ENCODE results near the gene HCAR3. TPM values are rescaled to one million over a fixed set of nuclear protein-coding genes. Genes with fewer than 3 reads are reported as not detected.

The HCAR3 gene
- total RNA-seq, 1 experiment from 2014 or later: 0.32 TPM

DNA sequence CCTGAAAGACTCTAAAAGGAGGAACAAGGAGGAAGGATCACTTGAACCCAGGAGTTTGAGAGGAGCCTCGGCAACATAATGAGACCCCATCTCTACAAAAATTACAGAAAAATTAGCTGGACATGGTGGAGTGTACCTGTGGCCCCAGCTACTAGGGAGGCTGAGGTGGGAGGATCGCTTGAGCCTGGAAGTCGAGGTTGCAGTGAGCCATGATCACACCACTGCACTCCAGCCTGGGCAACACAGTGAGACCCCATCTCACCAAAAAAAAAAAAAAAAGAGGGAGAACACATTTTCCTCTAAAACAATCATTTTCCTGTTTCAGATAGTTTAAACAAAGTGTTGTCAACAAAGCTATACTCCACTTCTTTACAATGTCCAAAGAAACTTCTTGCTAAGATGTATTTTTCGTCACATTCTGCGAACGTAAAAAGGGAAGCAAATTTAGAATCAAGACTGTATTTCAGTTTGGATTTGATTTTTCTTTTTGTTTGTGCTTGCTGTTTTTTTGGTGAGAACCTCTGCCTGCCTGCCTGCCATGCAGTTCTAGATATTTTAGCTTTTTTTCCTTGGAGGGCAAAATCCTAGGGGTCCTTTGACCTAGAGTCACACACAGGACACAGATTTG lies 9.0 kb upstream of the HCAR3 start:
- H3K4me1 Mint-ChIP-seq (ENCODE audit: low read depth, unreplicated experiment): peaks cover 10% of the 10 kb centered on the region
- H3K36me3 ChIP-seq (ENCODE audit: control insufficient read depth, insufficient read depth, low read length): no peaks in the 10 kb centered on the region
- no peak overlapping the region for H3K4me3 ChIP-seq (ENCODE audit: low read depth, low read length)
- H3K9me3 ChIP-seq: no peaks in the 10 kb centered on the region
- H3K27me3 ChIP-seq (replicated peaks; ENCODE audit: control insufficient read depth, insufficient read depth, low read length): no peaks in the 10 kb centered on the region
- TF ChIP-seq, protein P1, sequence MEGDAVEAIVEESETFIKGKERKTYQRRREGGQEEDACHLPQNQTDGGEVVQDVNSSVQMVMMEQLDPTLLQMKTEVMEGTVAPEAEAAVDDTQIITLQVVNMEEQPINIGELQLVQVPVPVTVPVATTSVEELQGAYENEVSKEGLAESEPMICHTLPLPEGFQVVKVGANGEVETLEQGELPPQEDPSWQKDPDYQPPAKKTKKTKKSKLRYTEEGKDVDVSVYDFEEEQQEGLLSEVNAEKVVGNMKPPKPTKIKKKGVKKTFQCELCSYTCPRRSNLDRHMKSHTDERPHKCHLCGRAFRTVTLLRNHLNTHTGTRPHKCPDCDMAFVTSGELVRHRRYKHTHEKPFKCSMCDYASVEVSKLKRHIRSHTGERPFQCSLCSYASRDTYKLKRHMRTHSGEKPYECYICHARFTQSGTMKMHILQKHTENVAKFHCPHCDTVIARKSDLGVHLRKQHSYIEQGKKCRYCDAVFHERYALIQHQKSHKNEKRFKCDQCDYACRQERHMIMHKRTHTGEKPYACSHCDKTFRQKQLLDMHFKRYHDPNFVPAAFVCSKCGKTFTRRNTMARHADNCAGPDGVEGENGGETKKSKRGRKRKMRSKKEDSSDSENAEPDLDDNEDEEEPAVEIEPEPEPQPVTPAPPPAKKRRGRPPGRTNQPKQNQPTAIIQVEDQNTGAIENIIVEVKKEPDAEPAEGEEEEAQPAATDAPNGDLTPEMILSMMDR (IDR thresholded peaks at IDR 0.05; ENCODE audit: insufficient read depth in 1 of 2, low read depth in 1 of 2, low read length in 1 of 2, severe bottlenecking in 1 of 2, unreplicated experiment in 1 of 2): no peak
- intact Hi-C loops (cut with micrococcal nuclease; ENCODE audit: unreplicated experiment): loop anchor here (1.0 kb wide), 1 partner anchor 26 kb away; no protein-coding TSS in a partner anchor
- no peaks in the 10 kb centered on the region for H3K9me3 Mint-ChIP-seq (ENCODE audit: unreplicated experiment)
- peak overlapping the region; percentile 95 for H3K27ac Mint-ChIP-seq (ENCODE audit: unreplicated experiment)
- peak overlapping the region; percentile 62 for H3K4me3 Mint-ChIP-seq (ENCODE audit: unreplicated experiment)
- H3K36me3 Mint-ChIP-seq (ENCODE audit: insufficient read depth, unreplicated experiment): no peaks in the 10 kb centered on the region
- ChIA-PET POLR2A (interaction anchor here (0.6 kb wide), 1 partner anchor 27 kb away, joined by 3 read pairs; no protein-coding TSS in a partner anchor), CTCF (interaction anchor here (1.1 kb wide), 1 partner anchor 88 kb away, joined by 6 read pairs; no protein-coding TSS in a partner anchor)
- BruUV-seq (replicated peaks): no TSS peak
- DNase-seq: no peak
- peaks cover 66% of the 10 kb centered on the region for H3K4me1 ChIP-seq
- no peaks in the 10 kb centered on the region for H3K27me3 Mint-ChIP-seq (ENCODE audit: insufficient read depth, unreplicated experiment)

DNA sequence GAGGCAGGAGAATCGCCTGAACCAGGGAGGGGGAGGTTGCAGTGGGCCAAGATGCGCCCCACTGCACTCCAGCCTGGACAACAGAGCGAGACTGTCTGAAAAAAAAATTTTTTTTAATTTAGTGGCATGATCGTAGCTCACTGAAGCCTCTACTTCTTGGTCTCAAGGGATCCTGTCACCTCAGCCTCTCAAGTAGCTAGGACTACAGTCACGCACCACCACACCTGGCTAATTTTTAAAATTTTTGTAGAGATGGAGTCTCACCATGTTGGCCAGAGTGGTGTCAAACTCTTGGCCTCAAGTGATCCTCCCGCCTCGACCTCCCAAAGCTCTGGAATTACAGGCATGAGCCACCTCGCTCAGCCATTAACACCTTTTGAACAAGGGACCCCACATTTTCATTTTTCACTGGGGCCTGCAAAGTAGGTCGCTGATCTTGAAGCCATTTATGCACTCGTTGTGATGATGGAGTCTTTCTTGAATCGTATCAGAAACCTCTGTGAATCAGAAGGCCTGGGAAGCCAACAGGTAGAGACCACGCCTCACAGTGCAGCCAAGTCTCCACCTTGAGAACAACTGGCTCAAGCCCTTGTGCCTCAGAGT lies 8.1 kb upstream of the HCAR3 start:
- DNase-seq: no peak
- Mint-ChIP-seq H3K27me3 (ENCODE audit: insufficient read depth, unreplicated experiment) (no peaks in the 10 kb centered on the region), H3K27ac (ENCODE audit: unreplicated experiment) (peak overlapping the region; percentile 95), H3K4me3 (ENCODE audit: unreplicated experiment) (no peak overlapping the region), H3K4me1 (ENCODE audit: low read depth, unreplicated experiment) (peaks cover 10% of the 10 kb centered on the region), H3K36me3 (ENCODE audit: insufficient read depth, unreplicated experiment) (no peaks in the 10 kb centered on the region), H3K9me3 (ENCODE audit: unreplicated experiment) (no peaks in the 10 kb centered on the region)
- peaks cover 70% of the 10 kb centered on the region for H3K4me1 ChIP-seq
- TF ChIP-seq, protein P1 (IDR thresholded peaks at IDR 0.05; ENCODE audit: insufficient read depth in 1 of 2, low read depth in 1 of 2, low read length in 1 of 2, severe bottlenecking in 1 of 2, unreplicated experiment in 1 of 2): no peak
- intact Hi-C loops (cut with micrococcal nuclease; ENCODE audit: unreplicated experiment): no loop called here
- POLR2A ChIA-PET: no interaction called here
- no TSS peak for BruUV-seq (replicated peaks)
- no peak overlapping the region for H3K4me3 ChIP-seq (ENCODE audit: low read depth, low read length)
- H3K9me3 ChIP-seq: no peaks in the 10 kb centered on the region
- H3K36me3 ChIP-seq (ENCODE audit: control insufficient read depth, insufficient read depth, low read length): no peaks in the 10 kb centered on the region
- no peaks in the 10 kb centered on the region for H3K27me3 ChIP-seq (replicated peaks; ENCODE audit: control insufficient read depth, insufficient read depth, low read length)
- CTCF ChIA-PET: interaction anchor here (1.1 kb wide), 1 partner anchor 87 kb away, joined by 6 read pairs; no protein-coding TSS in a partner anchor

DNA sequence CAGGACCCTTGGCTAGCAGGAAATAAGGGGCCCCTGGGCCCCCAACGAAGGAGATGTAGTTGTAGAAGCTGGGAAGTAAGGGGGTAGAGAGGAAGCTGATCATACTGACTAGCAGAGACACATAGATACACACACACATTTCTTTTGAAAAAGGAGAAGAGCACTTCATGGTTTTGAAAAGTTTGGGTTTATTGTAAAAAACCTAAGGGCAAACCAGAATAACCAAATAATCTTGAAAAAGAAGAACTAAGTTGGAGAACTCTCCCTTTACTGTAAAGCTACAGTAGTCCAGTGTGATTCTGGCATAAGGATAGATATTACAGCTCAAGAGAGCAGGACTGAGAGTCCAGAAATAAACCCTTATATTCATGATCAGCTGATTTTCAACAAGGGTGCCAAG lies 5.8 kb upstream of the HCAR3 start:
- Mint-ChIP-seq H3K4me1 (ENCODE audit: low read depth, unreplicated experiment) (peaks cover 10% of the 10 kb centered on the region), H3K4me3 (ENCODE audit: unreplicated experiment) (no peak overlapping the region), H3K9me3 (ENCODE audit: unreplicated experiment) (no peaks in the 10 kb centered on the region), H3K36me3 (ENCODE audit: insufficient read depth, unreplicated experiment) (no peaks in the 10 kb centered on the region), H3K27me3 (ENCODE audit: insufficient read depth, unreplicated experiment) (no peaks in the 10 kb centered on the region), H3K27ac (ENCODE audit: unreplicated experiment) (peak overlapping the region; percentile 48)
- Histone ChIP-seq H3K4me3 (ENCODE audit: low read depth, low read length) (no peak overlapping the region), H3K4me1 (peaks cover 54% of the 10 kb centered on the region), H3K27me3 (replicated peaks; ENCODE audit: control insufficient read depth, insufficient read depth, low read length) (no peaks in the 10 kb centered on the region), H3K36me3 (ENCODE audit: control insufficient read depth, insufficient read depth, low read length) (no peaks in the 10 kb centered on the region), H3K9me3 (no peaks in the 10 kb centered on the region)
- CTCF ChIA-PET: no interaction called here
- POLR2A ChIA-PET: no interaction called here
- BruUV-seq (replicated peaks): no TSS peak
- intact Hi-C loops (cut with micrococcal nuclease; ENCODE audit: unreplicated experiment): no loop called here
- DNase-seq: no peak
- TF ChIP-seq, protein P1 (IDR thresholded peaks at IDR 0.05; ENCODE audit: insufficient read depth in 1 of 2, low read depth in 1 of 2, low read length in 1 of 2, severe bottlenecking in 1 of 2, unreplicated experiment in 1 of 2): no peak
